ENCODE data around the gene HAUS3. TPM values are rescaled to one million over a fixed set of nuclear protein-coding genes. Genes with fewer than 3 reads are reported as not detected.

Gene HAUS3
- total RNA-seq, 2 donors from 2014 or later, result 3.7 to 4.1 TPM

DNA sequence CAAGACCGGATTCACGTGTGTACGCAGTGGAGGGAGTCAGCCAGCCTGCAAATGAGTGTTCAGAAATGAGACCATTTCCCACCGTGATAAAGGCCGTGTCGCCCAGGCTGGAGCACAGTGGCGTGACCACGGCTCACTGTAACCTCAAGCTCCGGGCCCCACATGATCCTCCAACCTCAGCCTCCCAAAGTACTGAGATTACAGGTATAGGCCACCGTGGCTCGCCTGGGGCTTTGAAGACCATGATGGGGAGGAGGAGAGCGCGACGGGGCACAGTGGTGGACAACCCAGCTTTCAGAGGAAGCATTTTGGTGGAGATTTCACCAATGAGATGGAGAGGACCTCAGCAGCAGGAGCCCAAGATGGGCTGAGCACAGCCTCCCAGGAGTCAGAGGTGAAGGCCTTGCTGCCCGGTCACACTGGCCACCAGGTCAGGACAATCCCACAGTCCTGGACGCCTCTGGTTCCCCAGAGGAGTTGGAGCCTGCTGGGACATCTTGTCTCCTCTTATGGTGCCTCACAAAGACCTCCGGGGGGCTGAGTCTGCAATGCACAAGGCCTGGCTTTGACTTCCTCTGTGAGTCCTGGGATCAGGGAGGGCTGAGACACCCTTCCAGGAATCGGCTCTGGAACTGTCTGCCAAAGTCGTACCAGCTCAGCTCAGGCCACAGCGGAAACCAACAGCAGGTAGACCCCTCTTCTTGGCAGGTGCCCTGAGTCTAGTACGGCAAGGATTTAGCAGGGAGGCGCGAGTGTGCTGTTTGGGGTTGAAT lies 42.4 kb upstream of the HAUS3 start:
- Histone ChIP-seq H3K27ac (no peak overlapping the region), H3K27me3 (no peaks in the 10 kb centered on the region), H3K9me3 (no peaks in the 10 kb centered on the region), H3K4me3 (no peak overlapping the region), H3K4me1 (peaks cover 0 to 5% of the 10 kb centered on the region in 2 donors), H3K36me3 (no peaks in the 10 kb centered on the region)
- no peak for DNase-seq (ENCODE audit: low spot score)
- TF ChIP-seq, protein P1, sequence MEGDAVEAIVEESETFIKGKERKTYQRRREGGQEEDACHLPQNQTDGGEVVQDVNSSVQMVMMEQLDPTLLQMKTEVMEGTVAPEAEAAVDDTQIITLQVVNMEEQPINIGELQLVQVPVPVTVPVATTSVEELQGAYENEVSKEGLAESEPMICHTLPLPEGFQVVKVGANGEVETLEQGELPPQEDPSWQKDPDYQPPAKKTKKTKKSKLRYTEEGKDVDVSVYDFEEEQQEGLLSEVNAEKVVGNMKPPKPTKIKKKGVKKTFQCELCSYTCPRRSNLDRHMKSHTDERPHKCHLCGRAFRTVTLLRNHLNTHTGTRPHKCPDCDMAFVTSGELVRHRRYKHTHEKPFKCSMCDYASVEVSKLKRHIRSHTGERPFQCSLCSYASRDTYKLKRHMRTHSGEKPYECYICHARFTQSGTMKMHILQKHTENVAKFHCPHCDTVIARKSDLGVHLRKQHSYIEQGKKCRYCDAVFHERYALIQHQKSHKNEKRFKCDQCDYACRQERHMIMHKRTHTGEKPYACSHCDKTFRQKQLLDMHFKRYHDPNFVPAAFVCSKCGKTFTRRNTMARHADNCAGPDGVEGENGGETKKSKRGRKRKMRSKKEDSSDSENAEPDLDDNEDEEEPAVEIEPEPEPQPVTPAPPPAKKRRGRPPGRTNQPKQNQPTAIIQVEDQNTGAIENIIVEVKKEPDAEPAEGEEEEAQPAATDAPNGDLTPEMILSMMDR (IDR thresholded peaks at IDR 0.05), result no peak

DNA sequence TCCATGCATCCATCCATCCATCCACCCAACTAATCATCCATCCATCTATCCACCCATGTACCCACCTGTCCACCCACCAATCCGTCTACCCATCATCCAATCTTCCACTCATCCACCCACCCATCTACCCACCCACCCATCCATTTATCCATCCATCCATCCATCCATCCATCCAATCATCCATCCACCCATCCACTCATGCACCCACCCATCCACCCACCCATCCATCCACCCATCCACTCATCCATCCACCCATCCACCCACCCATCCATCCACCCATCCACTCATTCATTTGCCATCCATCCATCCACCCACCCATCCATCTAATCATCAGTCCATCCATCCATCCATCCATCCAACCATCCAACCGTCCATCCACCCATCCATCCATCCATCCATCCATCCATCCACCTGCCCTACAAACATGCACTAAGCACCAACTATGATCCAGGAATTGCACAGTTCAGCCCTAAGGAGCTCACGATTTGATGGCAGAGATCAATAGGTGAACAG lies 41.3 kb upstream of the HAUS3 start:
- H3K4me3 ChIP-seq, result no peak overlapping the region
- H3K9me3 ChIP-seq, result no peaks in the 10 kb centered on the region
- no peaks in the 10 kb centered on the region for H3K36me3 ChIP-seq
- no peak for DNase-seq (ENCODE audit: low spot score)
- no peak overlapping the region for H3K27ac ChIP-seq
- TF ChIP-seq, protein P1 (IDR thresholded peaks at IDR 0.05), result no peak
- H3K4me1 ChIP-seq, result peaks cover 0 to 5% of the 10 kb centered on the region in 2 donors
- H3K27me3 ChIP-seq, result no peaks in the 10 kb centered on the region

DNA sequence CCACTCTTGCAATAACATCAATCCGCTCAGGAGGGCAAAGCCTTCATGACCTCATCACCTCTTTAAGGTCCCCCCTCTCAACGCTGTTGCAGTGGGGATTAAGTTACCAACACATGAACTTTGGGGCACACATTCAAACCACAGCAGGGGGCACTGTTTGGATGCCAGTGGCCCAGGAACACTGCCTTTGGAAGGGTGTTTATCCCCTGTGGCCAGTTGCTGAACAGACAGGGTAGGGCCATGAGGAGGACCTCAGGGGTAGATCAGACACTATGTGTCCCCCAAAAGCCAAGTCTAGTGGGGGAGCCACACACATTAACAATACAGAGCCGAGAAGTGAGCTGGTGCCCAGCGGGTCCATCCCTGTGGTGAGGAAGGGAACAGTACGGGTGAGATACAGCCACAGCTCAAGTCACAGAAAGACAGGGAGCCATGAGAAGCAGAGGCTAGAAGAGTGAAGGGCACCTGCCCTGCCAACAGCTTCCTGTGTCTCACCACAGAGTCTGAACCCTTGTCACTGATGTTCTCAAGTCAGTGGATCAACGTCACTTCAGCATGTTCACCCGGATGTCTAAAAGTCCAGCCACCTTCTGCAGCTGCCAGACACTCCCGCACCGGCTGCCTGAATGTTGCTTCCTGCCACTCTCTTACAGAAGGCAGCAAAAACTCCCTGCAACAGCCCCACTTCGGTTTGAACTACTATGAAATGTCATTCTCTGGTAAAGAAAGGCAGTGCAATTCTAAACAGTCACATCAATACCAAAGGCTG lies 39.8 kb upstream of the HAUS3 start:
- Histone ChIP-seq H3K36me3 (no peaks in the 10 kb centered on the region), H3K4me1 (peaks cover 0 to 5% of the 10 kb centered on the region in 2 donors), H3K27ac (no peak overlapping the region), H3K4me3 (no peak overlapping the region), H3K9me3 (no peaks in the 10 kb centered on the region), H3K27me3 (no peaks in the 10 kb centered on the region)
- no peak for DNase-seq (ENCODE audit: low spot score)
- TF ChIP-seq, protein P1 (IDR thresholded peaks at IDR 0.05), result peak in 1 of 2 donors; percentile 25

DNA sequence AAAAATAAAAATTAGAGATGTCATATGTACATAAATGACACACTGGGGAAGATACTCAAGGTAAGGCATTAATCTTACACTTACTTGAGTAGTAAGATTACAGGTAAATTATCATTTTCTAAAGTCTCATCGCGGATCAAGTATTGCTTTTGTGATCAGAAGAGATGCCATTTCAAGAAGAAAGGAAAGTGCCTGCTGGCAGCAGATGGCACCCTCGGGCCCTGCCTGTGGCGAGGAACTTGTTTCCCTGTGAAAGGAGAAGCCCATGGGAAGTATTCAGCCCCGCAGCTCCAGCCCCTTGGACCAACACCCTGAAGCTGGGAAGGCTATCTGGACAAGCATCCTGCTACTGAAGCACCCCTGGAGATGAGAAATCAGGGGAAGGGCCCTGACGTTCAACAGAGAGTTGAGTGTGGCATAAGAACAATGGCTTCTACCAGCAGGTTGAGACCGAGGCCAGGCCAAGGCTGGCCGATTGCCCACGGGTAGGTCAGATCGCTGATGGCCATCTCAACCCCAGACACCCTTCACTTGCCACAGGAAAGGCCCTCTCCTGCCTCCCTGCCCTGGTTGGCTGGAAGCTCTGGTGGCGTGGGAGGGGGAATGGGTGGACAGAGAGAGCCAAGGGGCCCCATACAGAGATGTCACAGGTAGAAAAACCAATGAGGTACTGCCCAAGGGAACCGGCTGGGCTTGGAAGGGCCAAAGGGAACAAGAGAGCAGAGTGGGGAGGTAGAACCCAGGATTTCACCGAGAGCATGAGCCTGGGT lies 38.8 kb upstream of the HAUS3 start:
- Histone ChIP-seq H3K27ac (no peak overlapping the region), H3K9me3 (no peaks in the 10 kb centered on the region), H3K36me3 (no peaks in the 10 kb centered on the region), H3K27me3 (no peaks in the 10 kb centered on the region), H3K4me3 (no peak overlapping the region), H3K4me1 (peaks cover 0 to 5% of the 10 kb centered on the region in 2 donors)
- DNase-seq (ENCODE audit: low spot score), result no peak
- TF ChIP-seq, protein P1 (IDR thresholded peaks at IDR 0.05), result no peak

DNA sequence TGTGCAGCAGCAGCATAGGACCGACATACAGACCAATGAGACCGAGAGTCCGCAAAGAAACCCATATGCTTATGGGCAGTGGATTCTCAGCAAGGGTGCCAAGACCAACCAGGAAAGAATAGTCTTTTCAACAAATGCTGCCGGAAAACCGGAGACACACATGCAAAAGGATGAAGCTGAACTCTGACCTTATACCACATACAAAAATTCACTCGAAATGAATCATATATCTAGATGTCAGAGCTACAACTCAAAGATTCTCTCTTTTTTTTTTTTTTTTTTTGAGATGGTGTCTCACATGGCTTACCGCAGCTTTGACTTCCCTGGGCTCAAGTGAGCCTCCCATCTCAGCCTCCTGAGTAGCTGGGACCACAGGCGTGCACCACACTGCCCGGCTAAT lies 36.0 kb upstream of the HAUS3 start:
- Histone ChIP-seq H3K4me3 (no peak overlapping the region), H3K27ac (no peak overlapping the region), H3K4me1 (peaks cover 0 to 5% of the 10 kb centered on the region in 2 donors), H3K36me3 (no peaks in the 10 kb centered on the region), H3K27me3 (no peaks in the 10 kb centered on the region), H3K9me3 (no peaks in the 10 kb centered on the region)
- TF ChIP-seq, protein P1 (IDR thresholded peaks at IDR 0.05), result no peak
- DNase-seq (ENCODE audit: low spot score), result no peak
